ENCODE data around the gene FBLN2.

GRCh38 chr3:13567684-13568514, 19.0 kb downstream of the FBLN2 start:
- TF ChIP-seq RFX5 (IDR thresholded peaks at IDR 0.05) (no peak), MAFK (IDR thresholded peaks at IDR 0.05; ENCODE audit: partially characterized antibody) (no peak), CTCF (IDR thresholded peaks at IDR 0.05) (no peak), REST (IDR thresholded peaks at IDR 0.05) (no peak), PHF8 (IDR thresholded peaks at IDR 0.05; ENCODE audit: borderline replicate concordance, low read depth) (no peak), CHD2 (IDR thresholded peaks at IDR 0.05; ENCODE audit: low read length, partially characterized antibody) (no peak), POLR2A (IDR thresholded peaks at IDR 0.05; ENCODE audit: low read length) (no peak), EP300 (IDR thresholded peaks at IDR 0.05) (no peak), TP53 (CRISPR knock-in tag; IDR thresholded peaks at IDR 0.05) (no peak), JUN (IDR thresholded peaks at IDR 0.05) (no peak), BHLHE40 (IDR thresholded peaks at IDR 0.05; ENCODE audit: low read depth, low read length) (no peak), MAZ (IDR thresholded peaks at IDR 0.05; ENCODE audit: borderline replicate concordance, low read depth, low read length) (no peak), GATA3 (IDR thresholded peaks at IDR 0.05; ENCODE audit: borderline replicate concordance) (no peak)

Data from A549 (cell line).